Cortex of kidney (tissue), 1 donor: ENCODE measurements around the gene BDH1.
"Not testable (repeated sequence)": the region's sequence is repeated elsewhere in the genome, so short reads cannot be mapped to it uniquely, and the experiment has no call there.

Experiments used
- DNase-seq: peaks from one replicate; lab custom pipeline; 2025; lab: John Stamatoyannopoulos, UW

Gene BDH1

GRCh38 chr3:197520311-197521276 is 35.2 kb downstream of the BDH1 start:
- DNase-seq: no peak

GRCh38 chr3:197519801-197520211 is 36.0 kb downstream of the BDH1 start:
- DNase-seq: no peak

- DNase-seq: no peak
Measured at GRCh38 chr3:197518881-197519421, 36.8 kb downstream of the BDH1 start.

- not testable (repeated sequence) for DNase-seq
Measured at GRCh38 chr3:197517922-197518683, 37.7 kb downstream of the BDH1 start.

GRCh38 chr3:197516890-197517606 is 38.7 kb downstream of the BDH1 start:
- not testable (repeated sequence) for DNase-seq

GRCh38 chr3:197516517-197516889 is 39.3 kb downstream of the BDH1 start:
- no peak for DNase-seq

GRCh38 chr3:197514786-197515355 is 40.9 kb downstream of the BDH1 start:
- DNase-seq: no peak

GRCh38 chr3:197513953-197514785 is 41.6 kb downstream of the BDH1 start:
- no peak for DNase-seq

- DNase-seq: no peak
Measured at GRCh38 chr3:197512691-197513571, 42.8 kb downstream of the BDH1 start.

GRCh38 chr3:197511853-197512635 is 43.7 kb downstream of the BDH1 start:
- DNase-seq: no peak

- DNase-seq: no peak
Measured at GRCh38 chr3:197511130-197511529, 44.6 kb downstream of the BDH1 start.

- DNase-seq: no peak
Measured at GRCh38 chr3:197510642-197511018, 45.1 kb downstream of the BDH1 start.

GRCh38 chr3:197508924-197509775 is 46.6 kb downstream of the BDH1 start:
- no peak for DNase-seq

GRCh38 chr3:197508461-197508860 is 47.3 kb downstream of the BDH1 start:
- DNase-seq: no peak

GRCh38 chr3:197508051-197508451 is 47.7 kb downstream of the BDH1 start:
- DNase-seq: no peak

GRCh38 chr3:197507541-197507940 is 48.2 kb downstream of the BDH1 start:
- DNase-seq: no peak

GRCh38 chr3:197507081-197507480 is 48.7 kb downstream of the BDH1 start:
- DNase-seq: no peak
